HEK293 (cell line): ENCODE data around the gene GDI2.

Experiments used
- FEZF1 ChIP-seq: fragments of 450-650 bp; formaldehyde crosslinking; IDR thresholded peaks from 2 replicates; pipeline ENCODE4 v1.5.1; 2016; ENCODE audit warnings: missing biosample characterization, missing genetic modification characterization
- GLIS2 ChIP-seq: fragments of 450-650 bp; formaldehyde crosslinking; IDR thresholded peaks from 2 replicates; pipeline ENCODE4 v1.5.1; 2016; ENCODE audit warnings: missing biosample characterization, missing genetic modification characterization
- KLF7 ChIP-seq: fragments of 450-650 bp; formaldehyde crosslinking; IDR thresholded peaks from 2 replicates; pipeline ENCODE4 v1.5.1; 2016; ENCODE audit warnings: missing biosample characterization, missing genetic modification characterization, borderline replicate concordance
- PRDM1 ChIP-seq: fragments of 450-650 bp; formaldehyde crosslinking; IDR thresholded peaks from 2 replicates; pipeline ENCODE4; 2016; ENCODE audit warnings: missing biosample characterization, missing genetic modification characterization
- PRDM10 ChIP-seq: fragments of 450-650 bp; formaldehyde crosslinking; IDR thresholded peaks from 2 replicates; pipeline ENCODE4 v1.5.1; 2016; ENCODE audit warnings: missing biosample characterization, missing genetic modification characterization
- SP3 ChIP-seq: fragments of 450-650 bp; formaldehyde crosslinking; IDR thresholded peaks from 2 replicates; pipeline ENCODE4 v1.5.1; 2016; ENCODE audit warnings: missing biosample characterization, missing genetic modification characterization
- TSHZ1 ChIP-seq: fragments of 450-650 bp; formaldehyde crosslinking; IDR thresholded peaks from 2 replicates; pipeline ENCODE4 v1.5.1; 2016; ENCODE audit warnings: missing biosample characterization, missing genetic modification characterization, borderline replicate concordance
- WT1 ChIP-seq: fragments of 450-650 bp; formaldehyde crosslinking; IDR thresholded peaks from 2 replicates; pipeline ENCODE4 v1.5.1; 2016; ENCODE audit warnings: missing biosample characterization, missing genetic modification characterization
- YY2 ChIP-seq: fragments of 450-650 bp; formaldehyde crosslinking; IDR thresholded peaks from 2 replicates; pipeline ENCODE4 v1.5.1; 2016; ENCODE audit warnings: missing biosample characterization, missing genetic modification characterization
- ZBTB8A ChIP-seq: fragments of 450-650 bp; formaldehyde crosslinking; IDR thresholded peaks from 2 replicates; pipeline ENCODE4 v1.5.1; 2016; ENCODE audit warnings: missing biosample characterization, missing genetic modification characterization
- ZNF114 ChIP-seq: fragments of 450-650 bp; formaldehyde crosslinking; IDR thresholded peaks from 2 replicates; pipeline ENCODE4 v1.5.0; 2017; ENCODE audit warnings: missing biosample characterization, missing genetic modification characterization
- ZNF221 ChIP-seq: fragments of 450-650 bp; formaldehyde crosslinking; IDR thresholded peaks from 2 replicates; pipeline ENCODE4 v1.5.1; 2017; ENCODE audit warnings: missing biosample characterization, missing genetic modification characterization, borderline replicate concordance
- ZNF335 ChIP-seq: fragments of 450-650 bp; formaldehyde crosslinking; conservative IDR thresholded peaks from 2 replicates; pipeline ENCODE4 v1.5.1; 2016; ENCODE audit warnings: missing biosample characterization, missing genetic modification characterization
- ZNF341 ChIP-seq: fragments of 450-650 bp; formaldehyde crosslinking; IDR thresholded peaks from 2 replicates; pipeline ENCODE4; 2016; ENCODE audit warnings: low read depth, missing biosample characterization, missing genetic modification characterization
- ZNF366 ChIP-seq: fragments of 450-650 bp; formaldehyde crosslinking; conservative IDR thresholded peaks from 2 replicates; pipeline ENCODE4 v1.5.1; 2016; ENCODE audit warnings: missing biosample characterization, missing genetic modification characterization
- ZNF391 ChIP-seq: fragments of 450-650 bp; formaldehyde crosslinking; IDR thresholded peaks from 2 replicates; pipeline ENCODE4 v1.5.1; 2016; ENCODE audit warnings: low read depth, missing biosample characterization, missing genetic modification characterization, borderline replicate concordance
- ZNF600 ChIP-seq: fragments of 450-650 bp; formaldehyde crosslinking; IDR thresholded peaks from 2 replicates; pipeline ENCODE4 v1.5.1; 2016; ENCODE audit warnings: missing biosample characterization, missing genetic modification characterization
- ZNF610 ChIP-seq: fragments of 450-650 bp; formaldehyde crosslinking; IDR thresholded peaks from 2 replicates; pipeline ENCODE4 v1.5.1; 2016; ENCODE audit warnings: missing biosample characterization, missing genetic modification characterization, borderline replicate concordance
- ZNF621 ChIP-seq: fragments of 450-650 bp; formaldehyde crosslinking; IDR thresholded peaks from 2 replicates; pipeline ENCODE4 v1.5.1; 2017; ENCODE audit warnings: missing biosample characterization, missing genetic modification characterization
- ZNF76 ChIP-seq: fragments of 450-650 bp; formaldehyde crosslinking; IDR thresholded peaks from 2 replicates; pipeline ENCODE4; 2016; ENCODE audit warnings: low read depth, missing biosample characterization, missing genetic modification characterization, borderline replicate concordance
- ZNF843 ChIP-seq: fragments of 450-650 bp; formaldehyde crosslinking; IDR thresholded peaks from 2 replicates; pipeline ENCODE4 v1.5.1; 2016; ENCODE audit warnings: missing biosample characterization, missing genetic modification characterization
- ZSCAN4 ChIP-seq: fragments of 450-650 bp; formaldehyde crosslinking; IDR thresholded peaks from 2 replicates; pipeline ENCODE4 v1.5.1; 2017; ENCODE audit warnings: missing biosample characterization, missing genetic modification characterization
- ZXDB ChIP-seq: fragments of 450-650 bp; formaldehyde crosslinking; IDR thresholded peaks from 2 replicates; pipeline ENCODE4 v1.5.1; 2016; ENCODE audit warnings: missing biosample characterization, missing genetic modification characterization
- TF ChIP-seq, protein P1 (sequence below): fragments of 450-650 bp; formaldehyde crosslinking; IDR thresholded peaks from 2 replicates; pipeline ENCODE4 v1.5.1; 2017; ENCODE audit warnings: missing biosample characterization, missing genetic modification characterization
- TF ChIP-seq, protein P2 (sequence below): fragments of 450-650 bp; formaldehyde crosslinking; IDR thresholded peaks from 2 replicates; pipeline ENCODE4 v1.5.1; 2017; ENCODE audit warnings: missing biosample characterization, missing genetic modification characterization
- TF ChIP-seq, protein P3 (sequence below): IDR thresholded peaks from 2 replicates; pipeline ENCODE4 v1.6.1; 2011; ENCODE audit warnings: mild to moderate bottlenecking, low read depth, low read length, borderline replicate concordance

The GDI2 gene

DNA sequence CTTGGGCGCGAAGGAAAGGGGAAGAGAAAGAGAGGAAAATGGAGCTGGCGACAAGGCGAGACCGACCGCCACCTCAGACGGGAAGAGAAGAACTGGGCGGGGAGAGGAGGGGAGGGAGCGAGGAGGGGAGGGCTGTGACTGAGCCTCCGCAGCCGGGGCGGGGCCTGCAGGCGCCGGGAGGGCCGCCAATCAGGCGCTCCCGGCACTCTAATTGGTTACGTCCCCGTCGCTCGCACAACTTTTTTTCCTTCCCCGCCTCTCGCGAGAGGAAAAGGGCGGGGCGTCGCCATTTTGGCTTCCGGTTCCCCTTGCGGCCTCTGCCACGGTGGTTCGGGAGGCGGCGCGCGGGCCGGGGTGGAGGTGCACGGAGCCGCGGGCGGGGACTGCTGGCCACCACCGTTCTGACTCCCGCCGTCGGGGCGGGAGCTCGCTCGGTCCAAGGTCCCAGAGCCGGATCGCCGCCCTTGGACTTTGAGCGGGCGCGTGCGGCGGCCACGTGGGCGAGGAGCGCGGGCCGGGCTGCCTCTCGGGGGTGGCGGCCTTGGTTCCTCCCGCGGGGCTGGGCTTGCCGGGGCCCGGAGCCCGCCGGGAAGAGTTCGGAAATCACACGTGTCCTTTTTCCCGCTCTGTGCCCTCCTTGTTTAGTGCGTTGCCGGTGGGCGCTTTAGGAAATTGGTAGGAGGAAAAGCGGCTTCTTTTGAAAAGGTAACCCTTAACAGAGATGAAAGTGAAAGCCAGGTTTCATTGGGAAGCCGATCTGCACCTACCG is at the start of gene GDI2 (continued):
- peak; percentile 14; the same call in 1 of the 2 replicates for TF ChIP-seq ZNF600 (tag by site-specific recombination)
- TF ChIP-seq TSHZ1 = no peak; the same call in 1 of the 2 replicates
- TF ChIP-seq ZNF610 (tag by site-specific recombination) = peak; percentile 87; the same call in 1 of the 2 replicates
- peak; percentile 86 for TF ChIP-seq PRDM10 (tag by site-specific recombination)
- TF ChIP-seq ZNF366 = peak; percentile 94
- TF ChIP-seq ZNF391 (tag by site-specific recombination) = 0 out of 2 replicates have a peak, but pooled peaks have one; percentile 14
- TF ChIP-seq, protein P1, sequence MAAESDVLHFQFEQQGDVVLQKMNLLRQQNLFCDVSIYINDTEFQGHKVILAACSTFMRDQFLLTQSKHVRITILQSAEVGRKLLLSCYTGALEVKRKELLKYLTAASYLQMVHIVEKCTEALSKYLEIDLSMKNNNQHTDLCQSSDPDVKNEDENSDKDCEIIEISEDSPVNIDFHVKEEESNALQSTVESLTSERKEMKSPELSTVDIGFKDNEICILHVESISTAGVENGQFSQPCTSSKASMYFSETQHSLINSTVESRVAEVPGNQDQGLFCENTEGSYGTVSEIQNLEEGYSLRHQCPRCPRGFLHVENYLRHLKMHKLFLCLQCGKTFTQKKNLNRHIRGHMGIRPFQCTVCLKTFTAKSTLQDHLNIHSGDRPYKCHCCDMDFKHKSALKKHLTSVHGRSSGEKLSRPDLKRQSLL = peak; percentile 31; the same call in 1 of the 2 replicates
- peak; percentile 84 for TF ChIP-seq ZNF76 (tag by site-specific recombination)
- no peak for TF ChIP-seq ZNF621 (tag by site-specific recombination)
- TF ChIP-seq WT1 (tag by site-specific recombination) = peak; percentile 35; the same call in 1 of the 2 replicates
- TF ChIP-seq ZSCAN4 = no peak
- TF ChIP-seq ZNF335 (tag by site-specific recombination) = no peak
- TF ChIP-seq GLIS2 (tag by site-specific recombination) = peak; percentile 43; the same call in 1 of the 2 replicates
- no peak for TF ChIP-seq FEZF1
- TF ChIP-seq KLF7 = 0 out of 2 replicates have a peak, but pooled peaks have one; percentile 51
- TF ChIP-seq, protein P2, sequence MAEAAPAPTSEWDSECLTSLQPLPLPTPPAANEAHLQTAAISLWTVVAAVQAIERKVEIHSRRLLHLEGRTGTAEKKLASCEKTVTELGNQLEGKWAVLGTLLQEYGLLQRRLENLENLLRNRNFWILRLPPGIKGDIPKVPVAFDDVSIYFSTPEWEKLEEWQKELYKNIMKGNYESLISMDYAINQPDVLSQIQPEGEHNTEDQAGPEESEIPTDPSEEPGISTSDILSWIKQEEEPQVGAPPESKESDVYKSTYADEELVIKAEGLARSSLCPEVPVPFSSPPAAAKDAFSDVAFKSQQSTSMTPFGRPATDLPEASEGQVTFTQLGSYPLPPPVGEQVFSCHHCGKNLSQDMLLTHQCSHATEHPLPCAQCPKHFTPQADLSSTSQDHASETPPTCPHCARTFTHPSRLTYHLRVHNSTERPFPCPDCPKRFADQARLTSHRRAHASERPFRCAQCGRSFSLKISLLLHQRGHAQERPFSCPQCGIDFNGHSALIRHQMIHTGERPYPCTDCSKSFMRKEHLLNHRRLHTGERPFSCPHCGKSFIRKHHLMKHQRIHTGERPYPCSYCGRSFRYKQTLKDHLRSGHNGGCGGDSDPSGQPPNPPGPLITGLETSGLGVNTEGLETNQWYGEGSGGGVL (tag by site-specific recombination) = peak; percentile 59
- peak; percentile 39; the same call in 1 of the 2 replicates for TF ChIP-seq ZNF341
- TF ChIP-seq, protein P3, sequence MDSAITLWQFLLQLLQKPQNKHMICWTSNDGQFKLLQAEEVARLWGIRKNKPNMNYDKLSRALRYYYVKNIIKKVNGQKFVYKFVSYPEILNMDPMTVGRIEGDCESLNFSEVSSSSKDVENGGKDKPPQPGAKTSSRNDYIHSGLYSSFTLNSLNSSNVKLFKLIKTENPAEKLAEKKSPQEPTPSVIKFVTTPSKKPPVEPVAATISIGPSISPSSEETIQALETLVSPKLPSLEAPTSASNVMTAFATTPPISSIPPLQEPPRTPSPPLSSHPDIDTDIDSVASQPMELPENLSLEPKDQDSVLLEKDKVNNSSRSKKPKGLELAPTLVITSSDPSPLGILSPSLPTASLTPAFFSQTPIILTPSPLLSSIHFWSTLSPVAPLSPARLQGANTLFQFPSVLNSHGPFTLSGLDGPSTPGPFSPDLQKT = peak; percentile 69; the same call in 1 of the 2 replicates
- no peak for TF ChIP-seq ZNF114
- TF ChIP-seq ZNF221 (tag by site-specific recombination) = peak; percentile 32; the same call in 1 of the 2 replicates
- peak; percentile 38 for TF ChIP-seq ZBTB8A (tag by site-specific recombination)
- TF ChIP-seq YY2 = peak; percentile 69
- peak; percentile 42; the same call in 1 of the 2 replicates for TF ChIP-seq PRDM1 (tag by site-specific recombination)
- peak; percentile 88 for TF ChIP-seq ZXDB (tag by site-specific recombination)
- no peak for TF ChIP-seq ZNF843 (tag by site-specific recombination)
- peak; percentile 92 for TF ChIP-seq SP3 (tag by site-specific recombination)
